H1 (cell line): ENCODE measurements around the gene TPO. TPM values are rescaled to one million over a fixed set of nuclear protein-coding genes. Genes with fewer than 3 reads are reported as not detected.
A peak's percentile ranks its signal among the peaks of the same experiment; 100 is the strongest.

Experiments
- CTCF ChIA-PET: fragments of 300-600 bp; sonication (Branson Sonifier 250); formaldehyde crosslinking; loops from one replicate; lab custom pipeline; 2021; ENCODE audit not compliant: partially characterized antibody; lab: Charles Lee
- POLR2A ChIA-PET: fragments of 300-600 bp; sonication (Branson Sonifier 250); formaldehyde crosslinking; loops from one replicate; lab custom pipeline; 2021; ENCODE audit warnings: inconsistent platforms; ENCODE audit not compliant: partially characterized antibody; lab: Charles Lee
- DNase-seq, 2 experiments: peaks; one replicate each; pipeline versions ENCODE4 v3.0.0 to v3.0.0-alpha.2; 2010 to 2022; ENCODE audit warnings: low spot score in 2 of 2, low read depth in 1 of 2, mixed read lengths in 1 of 2
- FAIRE-seq: peaks from 2 replicates; lab custom pipeline; 2011; peaks lifted over from hg19 to GRCh38; lab: Jason Lieb, UNC
- H2AFZ ChIP-seq: 2 replicates; pipeline ENCODE4 v1.8.1; 2012; ENCODE audit warnings: low read length, inconsistent platforms
- H2AK5ac ChIP-seq: 2 replicates; pipeline ENCODE4 v1.6.1; 2013; ENCODE audit warnings: low read depth, low read length
- H2BK120ac ChIP-seq: replicated peaks from 2 replicates; pipeline ENCODE3; 2013; ENCODE audit warnings: low read depth, low read length, inconsistent platforms
- H2BK12ac ChIP-seq: 2 replicates; pipeline ENCODE4 v1.6.1; 2013; ENCODE audit warnings: low read depth, low read length
- H2BK15ac ChIP-seq: 2 replicates; pipeline ENCODE4 v1.6.1; 2013; ENCODE audit warnings: low read length
- H2BK20ac ChIP-seq: 2 replicates; pipeline ENCODE4 v1.6.1; 2013; ENCODE audit warnings: low read length
- H2BK5ac ChIP-seq: 2 replicates; pipeline ENCODE4 v1.6.1; 2013; ENCODE audit warnings: low read depth, low read length
- H3K14ac ChIP-seq: 2 replicates; pipeline ENCODE4 v1.6.1; 2013; ENCODE audit warnings: inconsistent platforms; ENCODE audit not compliant: insufficient read length
- H3K18ac ChIP-seq: 2 replicates; pipeline ENCODE4 v1.6.1; 2013; ENCODE audit warnings: low read length; ENCODE audit errors: extremely low read depth
- H3K23ac ChIP-seq: 2 replicates; pipeline ENCODE4 v1.6.1; 2013; ENCODE audit warnings: inconsistent platforms; ENCODE audit not compliant: insufficient read length
- H3K23me2 ChIP-seq: 2 replicates; pipeline ENCODE4 v1.6.1; 2013; ENCODE audit warnings: low read depth, low read length
- H3K27ac ChIP-seq: 2 replicates; pipeline ENCODE4 v1.6.1; 2011; ENCODE audit warnings: low read depth, low read length, inconsistent platforms
- H3K27me3 ChIP-seq, 4 experiments: replicated peaks in 1 of 4; 1 replicate in 1 of 4; 2 replicates in 3 of 4; pipeline versions ENCODE4 v1.6.1 to v1.8.1; 2011 to 2013; ENCODE audit warnings: low read length in 3 of 4, mild to moderate bottlenecking in 3 of 4, inconsistent platforms in 2 of 4, mixed read lengths in 2 of 4, moderate library complexity in 1 of 4; ENCODE audit not compliant: control insufficient read depth in 3 of 4, insufficient read depth in 3 of 4; ENCODE audit errors: extremely low read depth in 1 of 4
- H3K36me3 ChIP-seq, 4 experiments: 2 replicates each; pipeline versions ENCODE4 v1.6.1 to v1.8.1; 2011 to 2013; ENCODE audit warnings: mild to moderate bottlenecking in 4 of 4, low read length in 3 of 4, moderate library complexity in 2 of 4, control low read depth in 1 of 4, inconsistent platforms in 1 of 4; ENCODE audit not compliant: insufficient read depth in 4 of 4, control insufficient read depth in 2 of 4
- H3K4ac ChIP-seq: replicated peaks from 2 replicates; pipeline ENCODE3; 2013; ENCODE audit warnings: low read length, low read depth, mixed read lengths, inconsistent platforms; ENCODE audit not compliant: insufficient read length
- H3K4me1 ChIP-seq, 4 experiments: replicated peaks in 1 of 4; 1 replicate in 1 of 4; 2 replicates in 3 of 4; pipeline versions ENCODE4 v1.6.1 to v1.8.1; 2011 to 2013; ENCODE audit warnings: low read length in 3 of 4, inconsistent platforms in 2 of 4, mixed read lengths in 1 of 4; ENCODE audit not compliant: insufficient read depth in 4 of 4, control insufficient read depth in 3 of 4
- H3K4me2 ChIP-seq, 2 experiments: 2 replicates each; pipeline versions ENCODE4 v1.6.1 to v1.8.1; 2011 to 2013; ENCODE audit warnings: low read depth in 2 of 2, low read length in 2 of 2, control low read depth in 1 of 2, inconsistent platforms in 1 of 2, mild to moderate bottlenecking in 1 of 2; ENCODE audit not compliant: insufficient read depth in 1 of 2
- H3K4me3 ChIP-seq, 4 experiments: fragments of 200-600, 300-600 bp in 1 of 4; sonication (generic), shearing (Covaris generic), sonication (Bioruptor Twin) in 1 of 4; 2 replicates each; pipeline versions ENCODE4 v1.5.1 to v1.8.1; 2011 to 2016; ENCODE audit warnings: low read length in 4 of 4, low read depth in 3 of 4, control low read depth in 2 of 4, inconsistent platforms in 2 of 4, mild to moderate bottlenecking in 2 of 4, mixed read lengths in 1 of 4, moderate library complexity in 1 of 4; ENCODE audit not compliant: insufficient read depth in 2 of 4; ENCODE audit errors: extremely low read depth in 1 of 4
- H3K56ac ChIP-seq: replicated peaks from 2 replicates; pipeline ENCODE3; 2013; ENCODE audit warnings: low read depth, mild to moderate bottlenecking, mixed read lengths, low read length, inconsistent platforms; ENCODE audit not compliant: insufficient read length
- H3K79me1 ChIP-seq: 2 replicates; pipeline ENCODE4 v1.6.1; 2013; ENCODE audit warnings: low read depth, low read length, control low read depth
- H3K79me2 ChIP-seq, 2 experiments: 2 replicates each; pipeline versions ENCODE4 v1.6.1 to v1.8.1; 2012 to 2013; ENCODE audit warnings: low read length in 2 of 2, mild to moderate bottlenecking in 2 of 2, inconsistent platforms in 1 of 2; ENCODE audit not compliant: insufficient read depth in 2 of 2, control insufficient read depth in 1 of 2
- H3K9ac ChIP-seq, 4 experiments: replicated peaks in 1 of 4; 1 replicate in 1 of 4; 2 replicates in 3 of 4; pipeline versions ENCODE4 v1.6.1 to v1.8.1; 2011 to 2013; ENCODE audit warnings: low read depth in 3 of 4, low read length in 3 of 4, control low read depth in 2 of 4, mild to moderate bottlenecking in 2 of 4, moderate library complexity in 2 of 4, inconsistent platforms in 1 of 4; ENCODE audit errors: extremely low read depth in 1 of 4
- H3K9me3 ChIP-seq, 2 experiments: 2 replicates each; pipeline versions ENCODE4 v1.6.1 to v1.8.1; 2012 to 2013; ENCODE audit warnings: mild to moderate bottlenecking in 2 of 2, moderate library complexity in 2 of 2, control low read depth in 1 of 2, inconsistent platforms in 1 of 2, low read depth in 1 of 2, low read length in 1 of 2, mixed read lengths in 1 of 2; ENCODE audit not compliant: insufficient read depth in 2 of 2
- H4K20me1 ChIP-seq, 2 experiments: replicated peaks in 1 of 2; 2 replicates each; pipeline versions ENCODE3 to v1.8.1; 2011 to 2013; ENCODE audit warnings: inconsistent platforms in 2 of 2, low read length in 2 of 2, mild to moderate bottlenecking in 1 of 2; ENCODE audit not compliant: insufficient read depth in 2 of 2, control insufficient read depth in 1 of 2
- H4K5ac ChIP-seq: 2 replicates; pipeline ENCODE4 v1.6.1; 2013; ENCODE audit warnings: low read length, low read depth, mixed read lengths, inconsistent platforms; ENCODE audit not compliant: insufficient read length
- H4K8ac ChIP-seq: 2 replicates; pipeline ENCODE4 v1.8.0; 2013; ENCODE audit warnings: mild to moderate bottlenecking, moderate library complexity, low read length, inconsistent platforms; ENCODE audit not compliant: insufficient read depth; ENCODE audit errors: extremely low read depth
- H4K91ac ChIP-seq: replicated peaks from 2 replicates; pipeline ENCODE3; 2013; ENCODE audit warnings: low read length, mixed read lengths, inconsistent platforms; ENCODE audit not compliant: insufficient read length
- CEBPB ChIP-seq: IDR thresholded peaks from 2 replicates; pipeline ENCODE4 v1.6.1; 2012; ENCODE audit warnings: low read depth, low read length
- GABPA ChIP-seq: IDR thresholded peaks from 2 replicates; pipeline ENCODE4 v1.6.1; 2011; ENCODE audit warnings: mild to moderate bottlenecking, low read length, moderate library complexity, borderline replicate concordance; ENCODE audit not compliant: insufficient read depth
- RAD21 ChIP-seq, 2 experiments: IDR thresholded peaks in 1 of 2; conservative IDR thresholded peaks in 1 of 2; 2 replicates each; pipeline ENCODE4 v1.6.1; 2011; ENCODE audit warnings: low read depth in 2 of 2, low read length in 2 of 2, improper control_type of control experiment in 1 of 2, inconsistent platforms in 1 of 2, mild to moderate bottlenecking in 1 of 2, moderate library complexity in 1 of 2
- SIX5 ChIP-seq: IDR thresholded peaks from 2 replicates; pipeline ENCODE4 v1.6.1; 2011; ENCODE audit warnings: mild to moderate bottlenecking, low read depth, low read length
- TAF7 ChIP-seq: optimal IDR thresholded peaks from 2 replicates; pipeline ENCODE3; 2011; ENCODE audit warnings: low read depth, mild to moderate bottlenecking, inconsistent platforms, low read length, moderate library complexity, borderline replicate concordance
- WGBS, 2 experiments: shearing (Covaris generic) in 1 of 2; methylation state at CpG; one replicate each; pipeline versions ENCODE4 v1.1.6 to v1.1.7; 2013 to 2015; ENCODE audit warnings: low lambda C conversion rate in 2 of 2, mixed read lengths in 2 of 2, inconsistent platforms in 1 of 2, low coverage in 1 of 2, missing lambda C conversion rate in 1 of 2; ENCODE audit not compliant: insufficient replicate concordance in 2 of 2, insufficient coverage in 1 of 2, insufficient read length in 1 of 2; ENCODE audit errors: extremely low coverage in 1 of 2, missing lambda C conversion rate in 1 of 2; 5-methylcytosine and 5-hydroxymethylcytosine counted together
- polyA plus RNA-seq, 7 experiments: library from polyadenylated mRNA; depleted of rRNA in 3 of 7; stranded (reverse) in 5 of 7; unstranded in 2 of 7; fragments of >200 nt in 5 of 7; fragments of 200-250 nt in 2 of 7; gene quantifications; 1 replicate in 5 of 7; 2 replicates in 1 of 7; 4 replicates in 1 of 7; pipeline versions ENCODE4 v1.2.1 to v1.2.3, GENCODE V29; 2011 to 2013; ENCODE audit warnings: missing spikeins in 2 of 7, mixed read lengths in 2 of 7
- total RNA-seq: library from RNA; stranded (reverse); fragmentation: NEBNext Ultra II Directional; extraction: Animal tissue kit (Norgen Biotek cat#: 25700); gene quantifications from 2 replicates; pipeline ENCODE4 v1.2.1, GENCODE V29; 2021
- TF ChIP-seq, protein P1 (sequence below), 3 experiments: IDR thresholded peaks; 1 replicate in 2 of 3; 2 replicates in 1 of 3; pipeline versions ENCODE4 v1.5.1 to v1.6.1; 2011; ENCODE audit warnings: low read length in 3 of 3, mild to moderate bottlenecking in 3 of 3, inconsistent platforms in 2 of 3, low read depth in 1 of 3, moderate library complexity in 1 of 3; ENCODE audit not compliant: insufficient read depth in 1 of 3; ENCODE audit errors: control extremely low read depth in 1 of 3

The TPO gene
- total and polyA plus RNA-seq, 2 of the 8 experiments (the other 6 are each of a cell fraction or from before 2014, with no cell fraction given): not detected

DNA sequence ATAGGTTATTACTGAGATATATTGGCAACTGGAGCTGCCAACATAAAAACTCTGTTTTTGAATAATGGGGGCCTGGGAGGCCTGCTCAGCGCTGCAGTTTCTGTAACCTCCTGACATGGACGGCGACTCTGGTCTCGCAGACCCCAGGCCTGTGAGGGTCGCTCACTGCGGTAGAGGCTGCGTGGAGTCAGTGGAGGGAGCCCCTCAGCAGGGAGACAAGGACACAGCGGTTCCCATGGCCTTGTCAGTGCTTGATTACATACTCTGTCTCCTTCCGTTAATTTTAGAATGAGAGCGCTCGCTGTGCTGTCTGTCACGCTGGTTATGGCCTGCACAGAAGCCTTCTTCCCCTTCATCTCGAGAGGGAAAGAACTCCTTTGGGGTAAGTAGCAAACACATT, 858 bp downstream of the TPO start:
- Histone ChIP-seq H3K23ac (no peak overlapping the region), H3K9me3 (no peaks in the 10 kb centered on the region), H3K4me3 (no peak overlapping the region), H2BK12ac (no peak overlapping the region), H2AFZ (no peak overlapping the region), H3K4ac (no peak overlapping the region), H3K4me2 (no peak overlapping the region), H2BK15ac (no peak overlapping the region), H3K27ac (no peak overlapping the region), H3K18ac (no peak overlapping the region), H2BK5ac (no peak overlapping the region), H3K14ac (no peak overlapping the region), H2BK20ac (no peak overlapping the region), H2AK5ac (no peak overlapping the region), H3K27me3 (peaks cover 0 to 5% (median 2%) of the 10 kb centered on the region in 4 experiments; a peak in 3 of 7 replicates), H2BK120ac (no peak overlapping the region), H3K79me2 (no peaks in the 10 kb centered on the region), H3K36me3 (no peaks in the 10 kb centered on the region), H3K4me1 (no peaks in the 10 kb centered on the region; a peak in 2 of 7 replicates), H3K23me2 (no peaks in the 10 kb centered on the region), H3K56ac (no peak overlapping the region), H3K79me1 (no peaks in the 10 kb centered on the region), H4K20me1 (no peaks in the 10 kb centered on the region), H4K91ac (no peak overlapping the region), H4K8ac (no peak overlapping the region), H3K9ac (no peak overlapping the region), H4K5ac (no peak overlapping the region)
- POLR2A ChIA-PET: no interaction called here
- DNase-seq (peak in 1 of 2 experiments; percentile 43), FAIRE-seq (no peak)
- 80% methylated on average over 13 of the region's 13 CpGs; no CpG with 5 or more reads in 1 of the 2 experiments for WGBS, 2 experiments
- TF ChIP-seq, protein P1, sequence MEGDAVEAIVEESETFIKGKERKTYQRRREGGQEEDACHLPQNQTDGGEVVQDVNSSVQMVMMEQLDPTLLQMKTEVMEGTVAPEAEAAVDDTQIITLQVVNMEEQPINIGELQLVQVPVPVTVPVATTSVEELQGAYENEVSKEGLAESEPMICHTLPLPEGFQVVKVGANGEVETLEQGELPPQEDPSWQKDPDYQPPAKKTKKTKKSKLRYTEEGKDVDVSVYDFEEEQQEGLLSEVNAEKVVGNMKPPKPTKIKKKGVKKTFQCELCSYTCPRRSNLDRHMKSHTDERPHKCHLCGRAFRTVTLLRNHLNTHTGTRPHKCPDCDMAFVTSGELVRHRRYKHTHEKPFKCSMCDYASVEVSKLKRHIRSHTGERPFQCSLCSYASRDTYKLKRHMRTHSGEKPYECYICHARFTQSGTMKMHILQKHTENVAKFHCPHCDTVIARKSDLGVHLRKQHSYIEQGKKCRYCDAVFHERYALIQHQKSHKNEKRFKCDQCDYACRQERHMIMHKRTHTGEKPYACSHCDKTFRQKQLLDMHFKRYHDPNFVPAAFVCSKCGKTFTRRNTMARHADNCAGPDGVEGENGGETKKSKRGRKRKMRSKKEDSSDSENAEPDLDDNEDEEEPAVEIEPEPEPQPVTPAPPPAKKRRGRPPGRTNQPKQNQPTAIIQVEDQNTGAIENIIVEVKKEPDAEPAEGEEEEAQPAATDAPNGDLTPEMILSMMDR (IDR thresholded peaks at IDR 0.05; ENCODE audit: control extremely low read depth in 1 of 3, insufficient read depth in 1 of 3, low read depth in 1 of 3, low read length in 3 of 3): peak in 2 of 3 experiments; percentile 11 to 15; a peak in 2 of 4 replicates
- no peak for TF ChIP-seq GABPA
- no peak for TF ChIP-seq SIX5
- TF ChIP-seq CEBPB: no peak
- peak; percentile 33 to 51 for TF ChIP-seq RAD21 (IDR thresholded peaks at IDR 0.05 in 1 of 2, conservative IDR thresholded peaks at IDR 0.05 in 1 of 2; ENCODE audit: low read depth in 2 of 2, low read length in 2 of 2)
- no peak for TF ChIP-seq TAF7
- CTCF ChIA-PET: interaction anchor here (0.6 kb wide), 1 partner anchor 921 kb away, joined by 4 read pairs; no protein-coding TSS in a partner anchor
